NCI-H446 treated with DMSO at 0.1 percent for 48 hours (cell line): ENCODE results near the gene FAM185A.
"Not testable (repeated sequence)": the region's sequence is repeated elsewhere in the genome, so short reads cannot be mapped to it uniquely, and the experiment has no call there.

Source experiments
- DNase-seq: peaks from one replicate; lab custom pipeline; 2025; lab: John Stamatoyannopoulos, UW

The FAM185A gene

GRCh38 chr7:102748605-102749444 lies at the start of gene FAM185A:
Gene FAM185A (plus strand): TSS chr7:102748999. CDS start chr7:102749208, 209 bp downstream.
- peak; percentile 98 for DNase-seq

GRCh38 chr7:102713011-102713690 lies 35.6 kb upstream of the FAM185A start:
- not testable (repeated sequence) for DNase-seq

GRCh38 chr7:102713691-102714080 lies 35.1 kb upstream of the FAM185A start:
- not testable (repeated sequence) for DNase-seq

- DNase-seq, result not testable (repeated sequence)
Measured at GRCh38 chr7:102714774-102715522, 33.9 kb upstream of the FAM185A start.

- not testable (repeated sequence) for DNase-seq
Measured at GRCh38 chr7:102715718-102716117, 33.1 kb upstream of the FAM185A start.

- DNase-seq, result not testable (repeated sequence)
Measured at GRCh38 chr7:102718491-102718890, 30.3 kb upstream of the FAM185A start.

- DNase-seq, result not testable (repeated sequence)
Measured at GRCh38 chr7:102726170-102726569, 22.6 kb upstream of the FAM185A start.

GRCh38 chr7:102729670-102730069 lies 19.1 kb upstream of the FAM185A start:
- DNase-seq, result not testable (repeated sequence)

GRCh38 chr7:102730431-102730830 lies 18.4 kb upstream of the FAM185A start:
- DNase-seq, result not testable (repeated sequence)

- DNase-seq, result not testable (repeated sequence)
Measured at GRCh38 chr7:102742002-102742771, 6.6 kb upstream of the FAM185A start.

- DNase-seq, result not testable (repeated sequence)
Measured at GRCh38 chr7:102743861-102744260, 4.9 kb upstream of the FAM185A start.

- not testable (repeated sequence) for DNase-seq
Measured at GRCh38 chr7:102745494-102746288, 3.1 kb upstream of the FAM185A start.

- DNase-seq, result not testable (repeated sequence)
Measured at GRCh38 chr7:102749445-102749786, 617 bp downstream of the FAM185A start.

- not testable (repeated sequence) for DNase-seq
Measured at GRCh38 chr7:102758227-102758626, 9.4 kb downstream of the FAM185A start.

- not testable (repeated sequence) for DNase-seq
Measured at GRCh38 chr7:102759934-102760333, 11.1 kb downstream of the FAM185A start.

GRCh38 chr7:102761234-102761633 lies 12.4 kb downstream of the FAM185A start:
- DNase-seq, result not testable (repeated sequence)

GRCh38 chr7:102763295-102763905 lies 14.6 kb downstream of the FAM185A start:
- DNase-seq, result peak; percentile 28

GRCh38 chr7:102769657-102770192 lies 20.9 kb downstream of the FAM185A start:
- DNase-seq, result not testable (repeated sequence)

- DNase-seq, result not testable (repeated sequence)
Measured at GRCh38 chr7:102770467-102770866, 21.7 kb downstream of the FAM185A start.

- not testable (repeated sequence) for DNase-seq
Measured at GRCh38 chr7:102776217-102776616, 27.4 kb downstream of the FAM185A start.
